ENCODE data around the gene PFDN5.
"Not testable (repeated sequence)": the region's sequence is repeated elsewhere in the genome, so short reads cannot be mapped to it uniquely, and the experiment has no call there.

The PFDN5 gene

GRCh38 chr12:53300187-53300586 is 4.8 kb downstream of the PFDN5 start:
- H3K4me3 Mint-ChIP-seq: peak overlapping the region; percentile 88
- no peaks in the 10 kb centered on the region for H3K9me3 Mint-ChIP-seq
- peak overlapping the region; percentile 89 for H3K27ac Mint-ChIP-seq
- peaks cover 53% of the 10 kb centered on the region for H3K36me3 Mint-ChIP-seq
- H3K4me1 Mint-ChIP-seq: peaks cover 74% of the 10 kb centered on the region
- ATAC-seq: no peak
- H3K27me3 Mint-ChIP-seq: no peaks in the 10 kb centered on the region

GRCh38 chr12:53302903-53303302 is 7.6 kb downstream of the PFDN5 start:
- no peak for ATAC-seq
- H3K4me3 Mint-ChIP-seq: peak overlapping the region; percentile 24
- peak overlapping the region; percentile 89 for H3K27ac Mint-ChIP-seq
- H3K36me3 Mint-ChIP-seq: peaks cover 73% of the 10 kb centered on the region
- H3K9me3 Mint-ChIP-seq: no peaks in the 10 kb centered on the region
- no peaks in the 10 kb centered on the region for H3K27me3 Mint-ChIP-seq
- peaks cover 56% of the 10 kb centered on the region for H3K4me1 Mint-ChIP-seq

GRCh38 chr12:53306826-53307225 is 11.5 kb downstream of the PFDN5 start:
- no peaks in the 10 kb centered on the region for H3K9me3 Mint-ChIP-seq
- peaks cover 19% of the 10 kb centered on the region for H3K4me1 Mint-ChIP-seq
- no peak for ATAC-seq
- peaks cover 62% of the 10 kb centered on the region for H3K36me3 Mint-ChIP-seq
- H3K4me3 Mint-ChIP-seq: no peak overlapping the region
- H3K27me3 Mint-ChIP-seq: no peaks in the 10 kb centered on the region
- H3K27ac Mint-ChIP-seq: peak overlapping the region; percentile 46

- Mint-ChIP-seq H3K4me3 (no peak overlapping the region), H3K36me3 (peaks cover 51% of the 10 kb centered on the region), H3K27ac (no peak overlapping the region), H3K27me3 (no peaks in the 10 kb centered on the region), H3K9me3 (no peaks in the 10 kb centered on the region), H3K4me1 (peaks cover 5% of the 10 kb centered on the region)
- no peak for ATAC-seq
These were observed 12.9 kb downstream of the PFDN5 start for GRCh38 chr12:53308276-53308675.

GRCh38 chr12:53313996-53314395 is 18.7 kb downstream of the PFDN5 start:
- H3K4me3 Mint-ChIP-seq: peak overlapping the region; percentile 6
- no peaks in the 10 kb centered on the region for H3K27me3 Mint-ChIP-seq
- H3K36me3 Mint-ChIP-seq: peaks cover 61% of the 10 kb centered on the region
- ATAC-seq: peak; percentile 94
- H3K4me1 Mint-ChIP-seq: peaks cover 31% of the 10 kb centered on the region
- no peaks in the 10 kb centered on the region for H3K9me3 Mint-ChIP-seq
- peak overlapping the region; percentile 78 for H3K27ac Mint-ChIP-seq

- ATAC-seq: no peak
- H3K4me1 Mint-ChIP-seq: peaks cover 45% of the 10 kb centered on the region
- H3K4me3 Mint-ChIP-seq: peak overlapping the region; percentile 89
- H3K27me3 Mint-ChIP-seq: no peaks in the 10 kb centered on the region
- peaks cover 31% of the 10 kb centered on the region for H3K36me3 Mint-ChIP-seq
- H3K9me3 Mint-ChIP-seq: no peaks in the 10 kb centered on the region
- peak overlapping the region; percentile 87 for H3K27ac Mint-ChIP-seq
These were observed 25.2 kb downstream of the PFDN5 start for GRCh38 chr12:53320352-53321195.

GRCh38 chr12:53324113-53324778 is 28.9 kb downstream of the PFDN5 start:
- peak overlapping the region; percentile 92 for H3K4me3 Mint-ChIP-seq
- H3K9me3 Mint-ChIP-seq: no peaks in the 10 kb centered on the region
- peaks cover 2% of the 10 kb centered on the region for H3K36me3 Mint-ChIP-seq
- peak; percentile 70 for ATAC-seq
- peak overlapping the region; percentile 88 for H3K27ac Mint-ChIP-seq
- peaks cover 11% of the 10 kb centered on the region for H3K27me3 Mint-ChIP-seq
- H3K4me1 Mint-ChIP-seq: peaks cover 34% of the 10 kb centered on the region

- peaks cover 11% of the 10 kb centered on the region for H3K27me3 Mint-ChIP-seq
- peak overlapping the region; percentile 92 for H3K4me3 Mint-ChIP-seq
- no peaks in the 10 kb centered on the region for H3K9me3 Mint-ChIP-seq
- peak; percentile 86 for ATAC-seq
- H3K4me1 Mint-ChIP-seq: peaks cover 31% of the 10 kb centered on the region
- peak overlapping the region; percentile 88 for H3K27ac Mint-ChIP-seq
- H3K36me3 Mint-ChIP-seq: no peaks in the 10 kb centered on the region
These were observed 29.6 kb downstream of the PFDN5 start for GRCh38 chr12:53324779-53325510.

- Mint-ChIP-seq H3K36me3 (no peaks in the 10 kb centered on the region), H3K27me3 (peaks cover 11% of the 10 kb centered on the region), H3K4me1 (peaks cover 25% of the 10 kb centered on the region), H3K27ac (peak overlapping the region; percentile 88), H3K4me3 (peak overlapping the region; percentile 92), H3K9me3 (no peaks in the 10 kb centered on the region)
- no peak for ATAC-seq
These were observed 30.2 kb downstream of the PFDN5 start for GRCh38 chr12:53325511-53326061.

- Mint-ChIP-seq H3K27ac (no peak overlapping the region), H3K36me3 (no peaks in the 10 kb centered on the region), H3K4me1 (peaks cover 14% of the 10 kb centered on the region), H3K9me3 (no peaks in the 10 kb centered on the region), H3K4me3 (peak overlapping the region; percentile 66), H3K27me3 (peaks cover 11% of the 10 kb centered on the region)
- ATAC-seq: no peak
These were observed 31.3 kb downstream of the PFDN5 start for GRCh38 chr12:53326460-53327185.

- ATAC-seq: no peak
- no peak overlapping the region for H3K4me3 Mint-ChIP-seq
- H3K36me3 Mint-ChIP-seq: no peaks in the 10 kb centered on the region
- peaks cover 21% of the 10 kb centered on the region for H3K27me3 Mint-ChIP-seq
- peaks cover 12% of the 10 kb centered on the region for H3K4me1 Mint-ChIP-seq
- no peaks in the 10 kb centered on the region for H3K9me3 Mint-ChIP-seq
- no peak overlapping the region for H3K27ac Mint-ChIP-seq
These were observed 32.2 kb downstream of the PFDN5 start for GRCh38 chr12:53327435-53328042.

GRCh38 chr12:53328043-53328435 is 32.7 kb downstream of the PFDN5 start:
- Mint-ChIP-seq H3K4me1 (peaks cover 12% of the 10 kb centered on the region), H3K27ac (no peak overlapping the region), H3K4me3 (no peak overlapping the region), H3K9me3 (no peaks in the 10 kb centered on the region), H3K27me3 (peaks cover 24% of the 10 kb centered on the region), H3K36me3 (no peaks in the 10 kb centered on the region)
- ATAC-seq: no peak

- Mint-ChIP-seq H3K27ac (no peak overlapping the region), H3K4me3 (no peak overlapping the region), H3K36me3 (no peaks in the 10 kb centered on the region), H3K4me1 (no peaks in the 10 kb centered on the region), H3K9me3 (no peaks in the 10 kb centered on the region), H3K27me3 (peaks cover 48% of the 10 kb centered on the region)
- no peak for ATAC-seq
These were observed 35.3 kb downstream of the PFDN5 start for GRCh38 chr12:53330671-53331070.

GRCh38 chr12:53332339-53332738 is 37.0 kb downstream of the PFDN5 start:
- not testable (repeated sequence) for H3K4me1 Mint-ChIP-seq, H3K36me3 Mint-ChIP-seq, ATAC-seq, H3K27ac Mint-ChIP-seq, H3K4me3 Mint-ChIP-seq, H3K9me3 Mint-ChIP-seq
- peaks cover 61% of the 10 kb centered on the region for H3K27me3 Mint-ChIP-seq
